Activated T-cell treated with anti-CD3 and anti-CD28 coated beads, Interleukin-2, amount 50 U/mL, for 24 hours (primary cell): ENCODE measurements around the gene RBSN.
"Not testable (repeated sequence)": the region's sequence is repeated elsewhere in the genome, so short reads cannot be mapped to it uniquely, and the experiment has no call there.

Experiments used
- DNase-seq: peaks from one replicate; pipeline ENCODE4 v3.0.0-alpha.2; 2020
- H3K27ac Mint-ChIP-seq: 2 replicates; pipeline ENCODE4 v1.8.0; 2020; ENCODE audit warnings: mild to moderate bottlenecking, mixed read lengths
- H3K27me3 Mint-ChIP-seq: 2 replicates; pipeline ENCODE4 v1.8.0; 2020; ENCODE audit warnings: mixed read lengths
- H3K36me3 Mint-ChIP-seq: 2 replicates; pipeline ENCODE4 v1.8.0; 2020; ENCODE audit warnings: low read depth, mixed read lengths
- H3K4me1 Mint-ChIP-seq: 2 replicates; pipeline ENCODE4 v1.8.0; 2020; ENCODE audit warnings: low read depth, mixed read lengths
- H3K4me3 Mint-ChIP-seq: 2 replicates; pipeline ENCODE4 v1.8.0; 2020; ENCODE audit warnings: mild to moderate bottlenecking, moderate library complexity, mixed read lengths
- H3K9me3 Mint-ChIP-seq: 2 replicates; pipeline ENCODE4 v1.8.0; 2020; ENCODE audit warnings: mixed read lengths

RBSN gene

DNA sequence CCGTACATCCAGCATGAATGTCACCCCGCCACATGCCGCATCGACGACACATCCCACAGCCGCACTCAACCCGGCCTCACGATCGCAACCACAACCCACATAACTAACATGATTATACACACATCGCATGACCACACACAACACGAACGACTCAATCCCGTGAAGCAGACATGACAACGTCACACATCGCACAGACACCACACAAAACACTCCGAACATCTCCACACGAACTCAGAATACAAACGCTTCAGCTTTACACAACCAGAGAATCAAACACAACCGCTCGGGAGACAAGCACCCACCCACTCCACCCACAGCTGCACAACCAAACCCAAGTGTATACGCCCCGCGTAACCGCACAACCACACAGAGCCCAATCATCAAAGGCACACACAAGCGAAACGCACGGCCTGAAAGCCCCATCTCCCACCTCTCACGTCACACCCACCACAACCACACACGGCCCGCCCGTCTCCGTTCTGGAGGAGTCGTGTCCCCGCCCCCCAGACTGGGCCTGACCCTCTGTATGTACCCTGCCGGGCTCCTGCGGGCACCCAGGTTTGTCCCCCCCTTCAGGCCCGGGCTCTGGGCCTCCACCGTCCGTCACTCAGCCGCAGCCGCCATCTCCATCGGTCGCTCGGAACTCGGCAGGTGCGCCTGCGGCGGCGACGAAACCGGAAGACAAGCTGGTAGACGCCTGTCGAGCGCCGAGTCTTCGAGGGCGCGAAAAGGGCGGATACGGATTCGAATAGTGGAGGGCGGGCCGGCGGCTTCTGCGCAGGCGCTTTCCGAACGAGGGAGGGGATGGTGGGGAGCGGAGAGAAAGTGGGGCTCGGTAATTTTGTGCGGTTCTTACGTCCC is at the start of gene RBSN:
Gene RBSN, minus strand, starts transcription at position 646 of the 861 bp plus-strand sequence. CDS start 3,028 bp downstream, outside the sequence.
- no peaks in the 10 kb centered on the region for H3K27me3 Mint-ChIP-seq
- H3K4me3 Mint-ChIP-seq: peak within 1 kb of the TSS; percentile 85
- peak within 1 kb of the TSS; percentile 95 for H3K27ac Mint-ChIP-seq
- DNase-seq: peak; percentile 96
- H3K4me1 Mint-ChIP-seq: peaks cover 30% of the 10 kb centered on the region
- H3K36me3 Mint-ChIP-seq: peaks cover 42% of the 10 kb centered on the region
- no peaks in the 10 kb centered on the region for H3K9me3 Mint-ChIP-seq

DNA sequence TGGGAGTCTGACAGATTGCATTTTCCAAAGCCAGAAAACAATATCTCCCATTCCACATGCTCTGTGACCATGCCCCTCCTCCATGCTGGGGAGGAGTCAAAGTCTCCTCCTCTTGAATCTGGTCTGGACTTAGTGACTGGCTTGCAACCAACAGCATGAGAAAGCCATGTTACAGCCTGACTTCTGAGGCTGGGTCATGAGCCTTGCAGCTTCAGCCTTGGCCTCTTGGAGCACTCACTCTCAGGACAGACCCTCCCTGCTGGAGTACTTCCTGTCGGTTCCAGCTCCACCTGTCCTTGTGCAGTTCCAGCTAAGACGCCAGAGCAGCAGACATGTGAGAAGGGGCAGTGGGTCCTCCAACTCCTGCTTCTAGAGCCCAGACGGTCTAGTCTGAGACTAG is 49.7 kb upstream of the RBSN start:
- no peaks in the 10 kb centered on the region for H3K36me3 Mint-ChIP-seq
- DNase-seq: no peak
- H3K9me3 Mint-ChIP-seq: no peaks in the 10 kb centered on the region
- no peaks in the 10 kb centered on the region for H3K4me1 Mint-ChIP-seq
- H3K4me3 Mint-ChIP-seq: no peak overlapping the region
- H3K27ac Mint-ChIP-seq: no peak overlapping the region
- peaks cover 44% of the 10 kb centered on the region for H3K27me3 Mint-ChIP-seq

DNA sequence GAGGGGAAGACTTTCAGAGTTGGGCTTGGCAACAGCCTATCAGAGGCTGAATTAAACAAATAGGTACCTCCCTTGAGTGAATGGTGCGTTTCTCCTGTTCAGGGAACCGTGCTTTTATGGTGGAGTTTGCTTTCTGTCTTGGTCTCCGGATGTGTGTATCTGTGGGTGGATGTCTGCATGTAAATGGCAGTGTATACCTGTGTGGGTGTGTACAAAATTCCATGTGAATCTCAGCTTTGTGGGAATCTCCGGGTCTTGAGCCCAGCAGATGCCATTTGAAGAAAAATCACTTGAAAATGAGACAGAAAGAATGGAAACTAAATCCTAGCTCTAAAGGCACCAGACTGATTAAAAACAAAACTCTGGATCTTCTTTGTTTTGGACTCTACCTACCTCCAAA is 37.9 kb upstream of the RBSN start:
- peaks cover 21% of the 10 kb centered on the region for H3K27me3 Mint-ChIP-seq
- H3K9me3 Mint-ChIP-seq, H3K4me1 Mint-ChIP-seq, H3K4me3 Mint-ChIP-seq, H3K36me3 Mint-ChIP-seq, H3K27ac Mint-ChIP-seq, DNase-seq: not testable (repeated sequence)

DNA sequence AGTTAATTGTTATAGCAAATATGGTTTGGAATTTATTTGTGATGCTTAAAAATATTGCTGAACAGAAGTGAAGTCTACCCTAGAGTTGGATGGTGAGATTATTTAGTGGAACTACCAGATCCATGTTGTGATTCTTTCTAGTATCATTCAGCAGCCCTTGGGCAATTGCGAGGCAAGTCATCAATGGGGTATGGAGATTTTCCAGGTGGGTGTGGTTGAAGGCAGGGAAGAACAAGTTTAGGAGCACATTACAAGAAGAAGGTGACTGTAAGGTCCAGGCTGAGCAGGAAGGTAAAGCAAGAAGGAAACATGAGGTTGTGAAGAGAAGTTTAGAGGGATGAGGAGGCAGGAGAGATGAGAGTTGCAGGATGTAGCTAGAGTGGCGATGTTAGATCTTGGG is 36.0 kb upstream of the RBSN start:
- not testable (repeated sequence) for H3K4me3 Mint-ChIP-seq, DNase-seq, H3K36me3 Mint-ChIP-seq, H3K27ac Mint-ChIP-seq, H3K4me1 Mint-ChIP-seq, H3K9me3 Mint-ChIP-seq
- H3K27me3 Mint-ChIP-seq: peaks cover 20% of the 10 kb centered on the region

DNA sequence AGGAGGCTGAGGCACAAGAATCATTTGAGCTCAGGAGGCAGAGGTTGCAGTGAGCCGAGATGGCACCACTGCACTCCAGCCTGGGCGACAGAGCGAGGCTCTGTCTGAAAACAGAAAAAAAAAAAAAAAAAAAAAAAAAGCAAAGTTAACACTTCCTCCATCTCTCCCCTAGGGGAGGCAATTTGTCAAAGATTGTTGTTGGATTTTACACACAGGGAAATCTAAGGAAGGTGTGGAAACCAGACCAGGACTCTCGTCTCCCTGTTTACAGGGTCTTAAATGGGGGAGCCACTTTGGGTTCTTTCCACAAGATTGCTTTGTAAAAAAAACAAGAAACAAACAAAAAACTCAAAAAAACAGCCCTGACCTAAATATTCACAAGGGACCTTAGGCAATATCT is 29.5 kb upstream of the RBSN start:
- H3K9me3 Mint-ChIP-seq, H3K4me3 Mint-ChIP-seq, H3K4me1 Mint-ChIP-seq, H3K27ac Mint-ChIP-seq, H3K36me3 Mint-ChIP-seq, DNase-seq: not testable (repeated sequence)
- H3K27me3 Mint-ChIP-seq: peaks cover 11% of the 10 kb centered on the region

DNA sequence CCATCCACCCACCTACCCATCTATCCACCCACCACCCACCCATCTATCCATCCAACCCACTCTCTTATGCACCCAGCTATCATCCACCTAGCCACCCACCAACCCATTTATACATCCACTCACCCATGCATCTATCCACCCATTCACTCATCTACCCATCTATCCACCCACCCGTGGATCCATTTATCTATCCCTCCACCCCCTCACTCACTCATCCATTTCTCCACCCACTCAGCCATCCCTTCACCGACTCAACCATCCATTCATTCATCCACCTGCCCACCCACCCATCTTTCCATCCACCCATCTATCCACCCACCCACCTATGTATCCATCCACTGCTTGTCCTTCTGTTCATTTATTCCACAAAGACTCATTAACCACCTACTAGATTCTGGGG is 28.0 kb upstream of the RBSN start:
- not testable (repeated sequence) for DNase-seq, H3K36me3 Mint-ChIP-seq, H3K4me1 Mint-ChIP-seq, H3K27ac Mint-ChIP-seq, H3K27me3 Mint-ChIP-seq, H3K9me3 Mint-ChIP-seq, H3K4me3 Mint-ChIP-seq

DNA sequence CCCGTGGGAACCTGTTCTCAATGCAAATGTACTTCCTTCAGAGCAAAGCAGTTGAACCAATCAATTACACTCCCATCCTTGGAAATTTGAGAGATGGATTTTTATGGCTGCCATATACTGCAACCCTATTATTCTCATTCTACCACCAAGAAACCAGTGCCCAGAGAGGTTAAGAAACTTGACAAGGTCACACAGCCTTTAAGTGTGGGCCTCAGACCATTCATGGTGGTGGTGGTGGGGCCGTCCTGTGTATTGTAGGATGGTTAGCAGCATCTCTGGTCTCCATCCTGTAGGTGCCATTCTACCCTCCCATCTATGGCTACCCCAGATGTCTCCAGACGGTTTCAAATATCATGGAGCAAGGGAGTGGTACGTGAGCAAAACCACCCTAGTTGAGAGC is 23.4 kb upstream of the RBSN start:
- no peak overlapping the region for H3K27ac Mint-ChIP-seq
- no peak for DNase-seq
- H3K9me3 Mint-ChIP-seq: no peaks in the 10 kb centered on the region
- H3K27me3 Mint-ChIP-seq: peaks cover 7% of the 10 kb centered on the region
- no peaks in the 10 kb centered on the region for H3K36me3 Mint-ChIP-seq
- no peak overlapping the region for H3K4me3 Mint-ChIP-seq
- peaks cover 5% of the 10 kb centered on the region for H3K4me1 Mint-ChIP-seq

DNA sequence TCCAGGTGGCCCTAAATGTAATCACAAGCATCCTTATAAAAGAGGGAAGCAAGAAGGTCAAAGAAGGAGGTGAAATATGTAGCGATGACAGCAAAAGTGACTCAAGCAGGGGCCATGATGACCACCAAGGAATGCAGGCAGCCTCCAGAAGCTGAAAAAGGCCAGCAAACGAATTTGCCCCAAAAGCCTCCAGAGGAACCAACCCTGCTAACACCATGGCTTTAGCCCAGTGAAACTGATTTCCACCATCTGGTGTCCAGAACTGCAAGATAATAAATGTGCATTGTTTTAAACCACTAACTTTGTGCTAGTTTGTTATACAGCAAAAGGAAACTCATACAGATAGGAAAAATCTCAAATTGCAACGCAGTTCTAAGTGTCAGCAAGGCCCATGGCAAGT is 23.0 kb upstream of the RBSN start:
- no peak overlapping the region for H3K27ac Mint-ChIP-seq
- peaks cover 5% of the 10 kb centered on the region for H3K4me1 Mint-ChIP-seq
- DNase-seq: no peak
- peaks cover 5% of the 10 kb centered on the region for H3K27me3 Mint-ChIP-seq
- H3K36me3 Mint-ChIP-seq: no peaks in the 10 kb centered on the region
- no peaks in the 10 kb centered on the region for H3K9me3 Mint-ChIP-seq
- no peak overlapping the region for H3K4me3 Mint-ChIP-seq

DNA sequence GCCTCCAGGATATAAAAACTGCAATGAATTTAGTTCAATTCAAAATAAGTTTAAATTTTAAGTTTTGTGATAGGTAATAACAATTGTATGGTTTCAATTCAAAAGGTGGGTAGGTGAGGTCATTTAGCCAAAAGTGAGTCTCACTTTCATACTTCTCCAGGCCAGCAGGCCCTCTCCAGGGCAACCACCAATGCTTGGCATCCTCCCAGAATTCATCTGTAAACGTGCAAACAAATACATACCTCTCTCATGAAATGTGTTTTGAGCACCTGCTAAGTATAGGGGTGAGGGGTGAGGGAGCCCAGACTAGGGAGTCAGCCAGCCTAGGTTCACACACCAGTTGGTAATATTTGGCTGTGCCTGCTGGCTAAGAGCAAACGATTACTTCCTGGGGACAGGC is 22.0 kb upstream of the RBSN start:
- H3K9me3 Mint-ChIP-seq: no peaks in the 10 kb centered on the region
- no peaks in the 10 kb centered on the region for H3K36me3 Mint-ChIP-seq
- H3K4me1 Mint-ChIP-seq: peaks cover 5% of the 10 kb centered on the region
- DNase-seq: no peak
- H3K27me3 Mint-ChIP-seq: peaks cover 2% of the 10 kb centered on the region
- no peak overlapping the region for H3K4me3 Mint-ChIP-seq
- no peak overlapping the region for H3K27ac Mint-ChIP-seq

DNA sequence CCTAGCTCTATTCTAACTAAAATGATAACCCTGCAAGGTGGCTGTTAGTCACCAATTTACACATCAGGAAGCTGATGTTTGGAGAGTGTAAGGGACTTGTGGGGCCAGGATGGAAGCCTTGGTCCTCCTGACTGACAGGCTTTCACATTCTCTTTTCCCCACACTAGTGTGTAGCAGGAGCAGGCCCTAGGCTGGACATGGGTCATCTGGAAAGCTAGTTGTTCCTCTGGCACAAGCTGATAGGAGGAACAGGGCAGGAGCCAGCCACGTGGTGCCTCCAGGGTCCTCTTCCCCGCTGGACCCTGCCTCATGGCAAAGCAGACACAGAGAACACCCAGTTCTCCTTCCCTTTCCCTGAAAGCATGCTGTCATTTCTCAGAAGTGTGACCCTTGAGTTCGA is 18.1 kb upstream of the RBSN start:
- Mint-ChIP-seq H3K36me3 (no peaks in the 10 kb centered on the region), H3K9me3 (no peaks in the 10 kb centered on the region), H3K4me3 (no peak overlapping the region), H3K4me1 (peaks cover 3% of the 10 kb centered on the region), H3K27ac (no peak overlapping the region), H3K27me3 (no peaks in the 10 kb centered on the region)
- DNase-seq: no peak

DNA sequence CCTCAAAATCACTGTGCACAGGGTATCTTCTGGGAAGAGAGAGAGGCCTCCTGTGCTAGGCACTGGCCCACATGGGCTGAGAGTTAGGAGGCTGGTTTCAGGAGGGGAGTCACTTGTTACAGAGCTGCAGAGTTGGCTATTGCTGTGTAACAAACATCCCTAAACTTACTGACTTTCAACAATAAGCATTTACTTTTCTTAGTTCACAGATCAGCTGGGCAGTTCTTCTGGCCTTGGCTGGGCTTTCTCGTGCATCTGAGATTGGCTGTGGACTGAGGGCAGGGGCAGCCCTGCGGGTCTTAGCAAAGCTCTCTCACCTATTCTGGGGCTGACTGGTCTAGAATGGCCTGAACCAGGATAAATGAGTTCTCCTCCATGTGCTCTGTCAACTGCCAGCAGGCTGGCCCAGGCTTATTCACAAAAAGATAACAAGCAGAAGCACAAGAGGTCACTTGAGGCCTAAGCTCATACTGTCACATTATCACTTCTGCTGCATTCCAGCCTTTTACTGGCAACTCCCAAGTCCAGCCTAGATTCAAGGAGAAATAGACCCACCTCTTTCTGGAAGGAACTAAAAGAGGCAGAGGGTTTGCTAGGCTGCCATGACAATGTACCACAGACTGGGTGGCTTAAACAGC is 17.2 kb upstream of the RBSN start:
- Mint-ChIP-seq H3K4me3 (no peak overlapping the region), H3K27me3 (no peaks in the 10 kb centered on the region), H3K9me3 (no peaks in the 10 kb centered on the region), H3K27ac (no peak overlapping the region), H3K4me1 (peaks cover 3% of the 10 kb centered on the region), H3K36me3 (no peaks in the 10 kb centered on the region)
- no peak for DNase-seq

DNA sequence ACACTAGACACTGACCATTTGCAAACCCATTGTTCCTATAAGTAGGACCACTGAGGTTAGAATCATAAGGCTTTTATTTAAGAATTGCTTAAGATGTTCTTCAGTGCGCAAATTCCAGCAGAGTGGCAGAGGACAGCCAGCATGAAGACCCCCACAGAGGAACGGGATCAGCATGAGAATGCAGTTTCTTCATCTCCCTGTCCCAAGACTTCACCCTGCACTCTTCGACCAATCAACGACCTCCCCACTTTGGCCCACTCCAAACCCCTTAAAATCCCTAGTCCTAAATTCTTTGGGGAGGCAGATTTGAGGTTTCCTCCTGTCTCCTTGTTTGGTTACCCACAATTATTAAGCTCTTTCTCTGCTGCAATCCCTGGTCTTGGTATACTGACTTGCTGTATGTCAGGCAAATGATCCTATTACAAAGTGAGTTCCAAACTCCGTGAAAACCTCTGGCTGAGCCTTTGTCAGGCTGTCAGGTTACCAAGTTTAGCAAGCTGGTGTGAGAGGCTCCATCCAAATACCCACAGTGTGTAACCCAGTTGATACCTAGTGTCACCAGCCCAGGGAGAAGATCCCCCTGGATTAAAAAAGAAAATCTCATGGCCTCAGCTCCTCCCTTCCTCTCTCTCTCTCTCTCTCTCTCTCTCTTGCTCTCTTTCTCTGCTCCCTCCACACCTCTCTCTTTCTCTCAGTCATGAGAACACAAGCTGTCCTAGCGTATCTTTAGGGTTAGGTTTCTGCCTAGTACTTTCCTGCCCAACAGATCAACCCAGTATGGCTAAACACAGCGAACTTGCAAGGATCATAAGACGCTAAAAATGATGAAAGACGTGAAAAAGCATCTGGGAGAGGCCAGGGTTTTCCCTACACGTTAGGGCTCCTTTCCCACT is 15.8 kb upstream of the RBSN start:
- Mint-ChIP-seq H3K27ac (no peak overlapping the region), H3K36me3 (no peaks in the 10 kb centered on the region), H3K9me3 (no peaks in the 10 kb centered on the region), H3K4me3 (no peak overlapping the region), H3K4me1 (peaks cover 3% of the 10 kb centered on the region), H3K27me3 (no peaks in the 10 kb centered on the region)
- DNase-seq: no peak

DNA sequence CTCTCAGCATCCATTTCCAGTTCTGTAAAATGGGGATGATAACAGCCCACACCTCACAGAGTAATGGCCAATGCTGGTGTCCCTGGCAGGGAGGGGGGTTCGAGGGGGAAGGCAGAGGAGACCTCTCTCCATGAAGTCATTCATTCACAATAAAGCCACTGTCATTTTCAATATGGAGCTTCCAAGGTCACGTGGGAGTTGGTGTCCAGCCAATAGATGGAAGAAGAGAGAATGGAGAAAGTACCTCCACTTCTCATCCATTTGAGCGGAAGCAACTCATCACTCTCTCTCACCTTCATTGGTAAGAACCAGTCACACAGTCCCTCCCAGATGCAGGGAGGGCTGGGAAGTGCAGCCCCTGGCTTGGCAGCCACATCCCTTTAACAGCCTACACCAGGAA is 14.9 kb upstream of the RBSN start:
- no peak for DNase-seq
- Mint-ChIP-seq H3K9me3 (no peaks in the 10 kb centered on the region), H3K27me3 (peaks cover 3% of the 10 kb centered on the region), H3K36me3 (no peaks in the 10 kb centered on the region), H3K4me1 (peaks cover 3% of the 10 kb centered on the region), H3K4me3 (no peak overlapping the region), H3K27ac (no peak overlapping the region)

DNA sequence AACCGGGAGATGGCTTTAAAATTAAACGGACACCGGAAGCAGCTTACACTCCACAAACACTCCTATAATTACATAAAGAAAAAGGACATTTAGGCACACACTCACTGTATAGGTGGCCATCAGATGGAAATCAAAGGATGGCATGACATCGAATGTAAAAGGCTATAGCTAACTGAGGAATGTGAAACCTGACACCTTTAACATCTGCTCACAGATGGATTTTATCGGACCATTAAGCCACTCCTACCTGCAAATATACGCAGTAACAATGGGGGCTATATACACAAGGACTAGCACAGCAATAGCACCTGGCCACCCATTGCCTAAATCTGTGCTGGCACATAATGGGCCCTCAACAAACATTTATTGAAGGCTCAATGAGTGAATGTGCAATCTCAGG is 14.5 kb upstream of the RBSN start:
- no peak overlapping the region for H3K4me3 Mint-ChIP-seq
- H3K27me3 Mint-ChIP-seq: peaks cover 4% of the 10 kb centered on the region
- H3K36me3 Mint-ChIP-seq: no peaks in the 10 kb centered on the region
- DNase-seq: no peak
- no peak overlapping the region for H3K27ac Mint-ChIP-seq
- no peaks in the 10 kb centered on the region for H3K9me3 Mint-ChIP-seq
- H3K4me1 Mint-ChIP-seq: peaks cover 2% of the 10 kb centered on the region

DNA sequence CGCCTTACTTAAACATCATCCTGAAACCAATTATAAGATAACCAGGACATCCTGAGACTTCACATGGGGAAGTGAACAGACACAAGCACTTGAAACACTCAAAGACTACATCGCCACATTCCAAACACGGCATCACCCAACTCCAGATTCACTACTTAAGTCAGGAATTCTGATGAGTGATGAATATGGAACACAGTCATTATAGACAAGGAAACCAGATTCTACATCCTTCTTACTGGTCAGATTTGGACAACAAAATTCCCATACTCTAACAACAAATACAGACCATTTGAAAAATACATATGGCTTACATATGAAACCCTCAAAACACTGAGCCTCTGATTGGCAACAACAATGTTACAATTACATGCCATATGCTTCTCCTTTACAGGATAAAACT is 13.1 kb upstream of the RBSN start:
- no peak overlapping the region for H3K27ac Mint-ChIP-seq
- H3K4me3 Mint-ChIP-seq: no peak overlapping the region
- H3K9me3 Mint-ChIP-seq: no peaks in the 10 kb centered on the region
- H3K27me3 Mint-ChIP-seq: peaks cover 9% of the 10 kb centered on the region
- H3K36me3 Mint-ChIP-seq: no peaks in the 10 kb centered on the region
- H3K4me1 Mint-ChIP-seq: peaks cover 5% of the 10 kb centered on the region
- no peak for DNase-seq
